GM20000 (cell line): ENCODE measurements around the gene COL20A1.

Experiments
- DNase-seq: peaks from one replicate; pipeline ENCODE4 v3.0.0; 2012; ENCODE audit warnings: low spot score
- TF ChIP-seq, protein P1 (sequence below): IDR thresholded peaks from 2 replicates; pipeline ENCODE4 v1.5.1; 2012; ENCODE audit warnings: mild to moderate bottlenecking, control low read depth; ENCODE audit errors: extremely low read depth, missing control alignments

COL20A1 gene

DNA sequence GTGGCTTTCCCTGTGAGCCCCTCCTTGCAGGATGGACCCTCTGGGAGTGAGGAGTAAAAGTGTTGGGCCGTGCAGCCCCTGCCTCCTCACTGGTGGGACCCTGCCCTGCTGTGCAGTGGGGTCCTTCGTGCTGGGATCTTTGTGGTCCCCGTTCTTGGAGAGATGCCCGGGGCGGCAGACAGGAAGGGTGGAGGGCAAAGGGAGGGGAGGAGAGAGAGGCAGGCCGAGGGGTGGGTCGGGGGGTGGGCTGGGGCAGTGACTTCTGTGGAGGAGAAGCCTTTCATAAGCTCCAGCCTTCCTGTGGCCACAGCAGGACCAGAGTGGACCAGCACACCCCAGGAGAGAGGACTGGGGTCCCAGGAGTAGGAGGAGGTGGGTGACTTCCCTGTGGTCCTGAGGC lies at the start of gene COL20A1:
Gene COL20A1, plus strand, starts transcription at position 283 of the 400 bp plus-strand sequence. CDS start 1,922 bp downstream, outside the sequence.
- TF ChIP-seq, protein P1, sequence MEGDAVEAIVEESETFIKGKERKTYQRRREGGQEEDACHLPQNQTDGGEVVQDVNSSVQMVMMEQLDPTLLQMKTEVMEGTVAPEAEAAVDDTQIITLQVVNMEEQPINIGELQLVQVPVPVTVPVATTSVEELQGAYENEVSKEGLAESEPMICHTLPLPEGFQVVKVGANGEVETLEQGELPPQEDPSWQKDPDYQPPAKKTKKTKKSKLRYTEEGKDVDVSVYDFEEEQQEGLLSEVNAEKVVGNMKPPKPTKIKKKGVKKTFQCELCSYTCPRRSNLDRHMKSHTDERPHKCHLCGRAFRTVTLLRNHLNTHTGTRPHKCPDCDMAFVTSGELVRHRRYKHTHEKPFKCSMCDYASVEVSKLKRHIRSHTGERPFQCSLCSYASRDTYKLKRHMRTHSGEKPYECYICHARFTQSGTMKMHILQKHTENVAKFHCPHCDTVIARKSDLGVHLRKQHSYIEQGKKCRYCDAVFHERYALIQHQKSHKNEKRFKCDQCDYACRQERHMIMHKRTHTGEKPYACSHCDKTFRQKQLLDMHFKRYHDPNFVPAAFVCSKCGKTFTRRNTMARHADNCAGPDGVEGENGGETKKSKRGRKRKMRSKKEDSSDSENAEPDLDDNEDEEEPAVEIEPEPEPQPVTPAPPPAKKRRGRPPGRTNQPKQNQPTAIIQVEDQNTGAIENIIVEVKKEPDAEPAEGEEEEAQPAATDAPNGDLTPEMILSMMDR = no peak
- DNase-seq = no peak

DNA sequence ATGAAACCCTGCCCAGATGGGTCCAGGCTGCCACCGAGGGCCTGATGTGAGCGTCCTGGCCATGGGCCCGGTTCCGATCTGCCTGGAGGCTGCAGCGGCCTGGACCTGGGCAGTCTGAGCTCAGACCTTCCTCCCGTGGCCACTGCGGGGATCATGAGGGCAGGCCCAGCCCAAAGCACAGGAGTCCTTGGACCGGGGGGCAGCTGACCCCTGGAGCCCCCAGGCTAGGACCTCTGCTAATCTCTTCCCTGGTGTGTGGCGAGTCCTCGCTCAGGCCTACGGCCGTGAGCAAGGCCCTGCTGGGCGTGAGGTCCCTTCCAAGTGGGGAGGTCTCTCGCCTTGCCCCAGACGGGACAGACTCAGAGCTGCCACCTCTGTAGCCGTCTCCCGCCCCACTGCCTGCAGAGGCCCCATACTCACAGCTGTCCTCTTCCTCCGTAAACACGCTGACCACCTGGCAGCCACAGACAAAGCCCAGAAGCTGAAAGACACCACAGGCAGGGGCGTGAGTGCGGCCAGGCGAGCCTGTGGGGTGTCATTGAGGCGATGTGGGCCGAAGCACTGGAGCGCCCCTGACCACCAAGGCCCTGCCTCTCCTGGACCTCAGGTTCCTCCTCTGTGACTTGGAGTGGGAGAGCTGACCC lies 49.3 kb upstream of the COL20A1 start:
- DNase-seq = no peak
- TF ChIP-seq, protein P1 = no peak

DNA sequence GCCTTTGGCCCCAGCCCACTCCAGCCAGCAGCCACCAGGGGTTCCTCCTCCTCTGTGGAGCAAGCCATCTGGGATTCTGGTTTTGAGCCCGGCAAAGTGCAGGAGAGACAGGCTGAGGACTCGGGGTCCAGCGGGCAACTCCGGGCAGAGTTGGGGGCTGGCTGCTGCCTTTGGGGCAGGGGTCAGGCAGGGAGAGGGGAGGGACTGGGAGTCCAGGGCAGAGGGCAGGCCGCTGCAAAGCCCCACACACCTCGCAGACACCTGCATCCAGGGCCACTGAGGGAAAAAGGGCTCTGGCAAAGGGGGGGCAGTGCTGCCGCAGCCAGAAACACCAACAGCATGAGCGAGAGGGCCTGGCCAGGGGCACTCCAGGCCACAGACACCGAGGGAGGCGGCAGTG lies 48.5 kb upstream of the COL20A1 start:
- TF ChIP-seq, protein P1 = no peak
- DNase-seq = no peak

DNA sequence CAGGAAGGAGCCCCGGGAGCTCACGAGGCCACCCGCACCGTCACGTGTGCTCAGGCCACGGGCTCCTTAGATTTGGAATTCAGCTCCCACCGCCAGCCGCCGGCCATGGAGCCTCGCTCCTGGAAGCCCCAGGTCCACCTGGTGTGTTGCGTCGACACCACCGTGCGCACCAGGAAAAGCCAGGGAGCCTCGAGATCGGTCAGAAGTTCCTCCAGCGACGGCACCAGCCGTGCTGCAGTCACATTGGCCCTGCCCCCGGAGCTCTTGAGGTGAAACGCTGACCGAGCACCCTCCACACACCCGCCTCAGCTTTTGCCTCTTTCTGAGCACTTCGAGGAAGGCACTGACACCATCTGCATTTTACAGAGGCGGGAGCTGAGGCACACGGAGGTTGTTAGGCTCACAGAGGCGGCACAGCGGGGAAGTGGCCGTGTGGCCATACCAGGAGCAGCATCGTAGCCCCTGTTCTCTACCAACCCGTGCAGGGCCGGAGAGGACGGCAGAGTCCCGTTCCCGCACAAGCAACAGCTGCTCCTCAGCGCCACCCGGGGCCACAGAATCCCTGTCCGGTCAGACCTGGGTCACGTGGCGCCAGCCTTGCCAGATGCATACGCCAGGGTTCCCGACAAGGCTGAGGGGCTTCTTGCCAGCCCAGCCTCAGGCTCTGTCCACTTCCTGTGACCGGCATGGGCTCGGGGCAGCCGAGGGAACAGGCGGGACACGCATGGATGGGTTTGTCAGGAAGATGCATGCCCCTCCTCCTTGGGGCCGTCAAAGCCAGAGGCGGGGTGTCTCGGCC lies 46.3 kb upstream of the COL20A1 start:
- DNase-seq = no peak
- TF ChIP-seq, protein P1 = no peak

DNA sequence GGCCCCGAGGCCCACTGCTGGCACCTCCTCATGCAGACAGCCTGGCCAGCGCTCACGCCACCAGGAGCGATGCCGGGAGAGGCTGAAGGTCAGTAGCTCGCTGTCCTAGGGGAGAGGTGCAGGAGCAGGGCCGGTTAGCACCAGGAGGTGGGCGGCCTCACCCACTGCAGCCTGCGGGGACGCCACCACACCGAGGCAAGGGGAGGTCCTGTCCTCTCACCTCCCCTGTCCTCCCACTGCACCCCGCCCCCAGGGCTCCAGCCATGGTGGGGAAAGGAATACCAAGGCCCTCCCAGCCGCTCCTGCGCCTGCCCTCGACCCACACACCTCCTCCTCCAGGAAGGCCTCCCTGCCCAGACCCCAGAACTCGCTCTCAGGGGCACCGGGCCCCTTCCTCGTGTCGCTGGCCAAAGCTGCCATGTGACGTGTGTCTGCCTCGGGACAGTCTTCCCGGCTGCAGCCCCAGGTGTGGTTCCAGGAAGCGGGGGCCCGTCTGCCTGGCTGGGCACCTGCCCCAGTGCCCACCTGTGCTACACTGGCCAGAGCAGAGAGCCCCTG lies 45.2 kb upstream of the COL20A1 start:
- DNase-seq = no peak
- TF ChIP-seq, protein P1 = no peak

DNA sequence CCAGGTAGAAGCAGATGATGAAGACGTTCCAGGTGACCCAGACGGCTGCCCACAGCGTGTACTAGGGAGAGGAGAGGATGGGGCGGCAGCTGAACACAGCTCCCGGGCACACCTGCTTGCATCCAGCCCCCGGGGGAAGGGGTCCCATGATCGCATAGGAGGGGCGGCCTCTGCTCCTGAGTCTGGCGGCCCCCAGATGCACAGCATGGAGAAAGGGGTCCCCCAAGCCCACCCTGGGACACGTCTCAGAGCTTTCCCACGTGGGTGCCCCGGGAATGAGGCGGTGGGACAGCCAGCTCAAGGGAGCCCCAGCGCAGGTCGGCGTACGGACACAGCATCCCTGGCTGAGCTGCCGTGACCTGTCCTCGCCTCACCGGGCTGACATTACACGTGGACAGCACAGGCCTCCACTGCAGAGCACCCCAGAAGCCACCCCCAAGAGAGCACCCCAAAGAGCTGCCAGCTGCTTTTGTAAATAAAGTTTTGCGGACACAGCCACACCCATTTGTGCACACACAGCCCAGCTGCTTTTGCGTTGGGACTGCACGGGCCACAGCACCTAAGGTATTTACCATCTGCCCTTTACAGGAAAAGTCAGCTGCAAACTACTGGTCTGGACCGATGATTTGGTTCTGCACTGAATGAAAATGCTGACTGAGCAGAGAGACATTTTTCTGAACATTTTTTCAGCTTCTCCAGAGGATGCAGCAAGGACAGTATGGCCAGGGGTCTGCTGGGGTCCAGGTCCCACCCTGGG lies 44.0 kb upstream of the COL20A1 start:
- DNase-seq = no peak
- TF ChIP-seq, protein P1 = no peak
